Hepatocyte (in vitro differentiated cells): ENCODE measurements around the gene ANO3.

Experiments used
- EZH2 ChIP-seq: fragments of 200-600 bp; sonication (generic); IDR thresholded peaks from 2 replicates; pipeline ENCODE4 v1.6.1; 2016; ENCODE audit warnings: antibody characterized with exemption, mild to moderate bottlenecking, borderline replicate concordance
- EZH2phosphoT487 ChIP-seq: fragments of 200-600 bp; sonication (generic); IDR thresholded peaks from one replicate; pipeline ENCODE4 v1.6.1; 2018; ENCODE audit warnings: antibody characterized with exemption, mild to moderate bottlenecking, low read depth, moderate library complexity; ENCODE audit not compliant: unreplicated experiment, severe bottlenecking
- TF ChIP-seq, protein P1 (sequence below): fragments of 200-600 bp; sonication (generic); IDR thresholded peaks from 2 replicates; pipeline ENCODE4 v1.5.1; 2016; ENCODE audit warnings: antibody characterized with exemption, mild to moderate bottlenecking; ENCODE audit not compliant: poor library complexity

DNA sequence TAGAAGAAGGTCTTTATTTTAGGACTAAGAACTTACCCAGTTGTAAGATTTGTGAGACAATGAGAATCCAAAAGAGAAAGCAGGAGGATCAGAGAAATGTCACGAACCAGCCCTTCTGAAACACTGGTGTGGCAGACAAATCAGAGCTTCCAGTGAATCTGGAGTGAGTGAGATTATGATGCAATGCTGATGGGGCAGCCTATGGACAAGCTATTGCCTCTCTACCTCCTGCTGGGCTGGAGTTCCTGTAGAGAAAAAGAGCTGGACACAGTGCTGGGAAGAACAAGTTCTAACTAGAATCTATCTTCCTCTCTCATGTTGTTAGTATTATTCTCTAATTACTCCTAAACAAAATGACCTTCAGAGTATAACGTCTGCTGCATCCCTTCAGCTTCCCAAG, 12.0 kb upstream of the ANO3 start:
- TF ChIP-seq, protein P1, sequence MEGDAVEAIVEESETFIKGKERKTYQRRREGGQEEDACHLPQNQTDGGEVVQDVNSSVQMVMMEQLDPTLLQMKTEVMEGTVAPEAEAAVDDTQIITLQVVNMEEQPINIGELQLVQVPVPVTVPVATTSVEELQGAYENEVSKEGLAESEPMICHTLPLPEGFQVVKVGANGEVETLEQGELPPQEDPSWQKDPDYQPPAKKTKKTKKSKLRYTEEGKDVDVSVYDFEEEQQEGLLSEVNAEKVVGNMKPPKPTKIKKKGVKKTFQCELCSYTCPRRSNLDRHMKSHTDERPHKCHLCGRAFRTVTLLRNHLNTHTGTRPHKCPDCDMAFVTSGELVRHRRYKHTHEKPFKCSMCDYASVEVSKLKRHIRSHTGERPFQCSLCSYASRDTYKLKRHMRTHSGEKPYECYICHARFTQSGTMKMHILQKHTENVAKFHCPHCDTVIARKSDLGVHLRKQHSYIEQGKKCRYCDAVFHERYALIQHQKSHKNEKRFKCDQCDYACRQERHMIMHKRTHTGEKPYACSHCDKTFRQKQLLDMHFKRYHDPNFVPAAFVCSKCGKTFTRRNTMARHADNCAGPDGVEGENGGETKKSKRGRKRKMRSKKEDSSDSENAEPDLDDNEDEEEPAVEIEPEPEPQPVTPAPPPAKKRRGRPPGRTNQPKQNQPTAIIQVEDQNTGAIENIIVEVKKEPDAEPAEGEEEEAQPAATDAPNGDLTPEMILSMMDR, result no peak
- no peak for TF ChIP-seq EZH2phosphoT487
- no peak for TF ChIP-seq EZH2
